Adrenal gland (tissue), 12 donors: Measurements from ENCODE around the gene NOP16. TPM values are rescaled to one million over a fixed set of nuclear protein-coding genes. Genes with fewer than 3 reads are reported as not detected.
A peak's percentile ranks its signal among the peaks of the same experiment; 100 is the strongest.

Experiments used
- DNase-seq, 7 donors: peaks; one replicate each; pipeline ENCODE4 v3.0.0-alpha.2; 2019 to 2020
- H3K27ac ChIP-seq, 5 donors: fragments of 200-600 bp; sonication (generic) in 4 of 5; 1 replicate in 3 of 5; 2 replicates in 2 of 5; pipeline versions ENCODE4 v1.5.1 to v1.8.0; 2016 to 2020; ENCODE audit warnings: mild to moderate bottlenecking in 1 of 5
- H3K27me3 ChIP-seq: fragments of 200-600 bp; 2 replicates; pipeline ENCODE4 v1.8.0; 2021
- H3K36me3 ChIP-seq, 2 donors: fragments of 200-600 bp; replicated peaks in 1 of 2; 1 replicate in 1 of 2; 2 replicates in 1 of 2; pipeline versions ENCODE4 v1.5.1 to v1.8.0; 2018 to 2022
- H3K4me1 ChIP-seq, 2 donors: fragments of 200-600 bp; replicated peaks in 1 of 2; 1 replicate in 1 of 2; 2 replicates in 1 of 2; pipeline versions ENCODE4 v1.5.1 to v1.8.0; 2018 to 2021
- H3K4me3 ChIP-seq, 4 donors: fragments of 200-600 bp; sonication (generic) in 3 of 4; one replicate each; pipeline ENCODE4 v1.5.1; 2016 to 2018
- H3K9me3 ChIP-seq, 3 donors: fragments of 200-600 bp; sonication (generic) in 1 of 3; replicated peaks in 1 of 3; 1 replicate in 2 of 3; 2 replicates in 1 of 3; pipeline versions ENCODE4 v1.5.1 to v1.8.0; 2016 to 2021
- POLR2A ChIP-seq, 2 donors: fragments of 450-650 bp; IDR thresholded peaks; one replicate each; pipeline ENCODE4 v1.6.1; 2017; ENCODE audit warnings: antibody characterized with exemption in 2 of 2, mild to moderate bottlenecking in 2 of 2, moderate library complexity in 1 of 2
- WGBS, 4 donors: extraction: QIAGEN DNeasy Blood & Tissue Kit in 2 of 4; methylation state at CpG; one replicate each; pipeline versions ENCODE4 v1.1.5 to v1.1.7; 2013 to 2017; 5-methylcytosine and 5-hydroxymethylcytosine counted together
- intact Hi-C, 2 donors: fragments of 100-400 bp; cut with DNase I; formaldehyde crosslinking; loops; one replicate each; pipeline versions ENCODE4 v1.14.1 to v1.15.0; 2022 to 2023
- polyA plus RNA-seq, 3 donors: library from polyadenylated mRNA; stranded (reverse); fragments of 200-250 nt in 2 of 3; fragments of 350-450 nt in 1 of 3; fragmentation: Illumina TruSeq in 1 of 3; extraction: RNeasy Lipid Tissue Mini Kit (QIAGEN cat#74804) in 1 of 3; gene quantifications; one replicate each; pipeline ENCODE4 v1.2.3, GENCODE V29; 2013 to 2014
- total RNA-seq, 9 donors: library from RNA; depleted of rRNA in 4 of 9; stranded (reverse); fragments of >200 nt in 4 of 9; fragments of 120-200 nt in 1 of 9; fragmentation: NEBNext Ultra II Directional in 1 of 9; extraction: Animal tissue kit (Norgen Biotek cat#: 25700) in 1 of 9; gene quantifications; one replicate each; pipeline versions ENCODE4 v1.1.0 to v1.2.4, GENCODE V29; 2013 to 2023
- TF ChIP-seq, protein P1 (sequence below), 6 experiments: fragments of 450-650 bp in 4 of 6; fragments of 200-600 bp in 2 of 6; sonication (generic) in 1 of 6; IDR thresholded peaks; 1 replicate in 5 of 6; 2 replicates in 1 of 6; pipeline versions ENCODE4 v1.5.1 to v1.8.0; 2016 to 2021; ENCODE audit warnings: antibody characterized with exemption in 6 of 6, mild to moderate bottlenecking in 2 of 6, moderate library complexity in 1 of 6
- donor health status: healthy with polysubstance abuse.
- donor health status: Bipolar disorder and iron deficiency.
- donor health status: DM: yes; HTN: yes; CAD: no.
- donor health status: DM: no; HTN: no; CAD: no.
- donor health status: DM: no; HTN: no; CAD: no.
- donor health status: DM: yes; HTN: yes; CAD: no.

Gene NOP16
- total and polyA plus RNA-seq, 12 donors: 6.2 to 62.1 (median 26.5) TPM

DNA sequence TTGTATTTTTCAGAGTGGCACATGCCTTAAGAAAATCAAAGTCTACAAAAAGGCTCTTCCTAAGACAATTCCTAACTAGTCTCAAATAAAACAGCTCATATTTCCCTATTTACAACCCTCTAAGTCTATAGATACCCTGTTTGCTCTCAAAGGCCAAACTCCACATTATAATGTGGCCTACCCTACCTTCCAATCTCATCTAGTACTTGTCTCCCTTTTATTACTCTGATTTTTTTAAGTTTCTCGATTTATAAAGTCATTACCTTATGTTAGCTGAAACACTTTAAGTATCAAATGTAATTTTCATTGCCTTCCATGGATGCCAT is 46.3 kb downstream of the NOP16 start:
- Histone ChIP-seq H3K4me3 (no peak overlapping the region), H3K4me1 (peaks cover 5 to 12% of the 10 kb centered on the region in 2 donors), H3K27ac (no peak overlapping the region), H3K9me3 (no peaks in the 10 kb centered on the region), H3K36me3 (peaks cover 5 to 57% of the 10 kb centered on the region in 2 donors), H3K27me3 (no peaks in the 10 kb centered on the region)
- no peak for DNase-seq
- intact Hi-C loops: no loop called here
- WGBS, 4 donors: 91 to 98% (median 95%) methylated on average over 1 of the region's 1 CpG
- TF ChIP-seq POLR2A (IDR thresholded peaks at IDR 0.05): no peak
- TF ChIP-seq, protein P1, sequence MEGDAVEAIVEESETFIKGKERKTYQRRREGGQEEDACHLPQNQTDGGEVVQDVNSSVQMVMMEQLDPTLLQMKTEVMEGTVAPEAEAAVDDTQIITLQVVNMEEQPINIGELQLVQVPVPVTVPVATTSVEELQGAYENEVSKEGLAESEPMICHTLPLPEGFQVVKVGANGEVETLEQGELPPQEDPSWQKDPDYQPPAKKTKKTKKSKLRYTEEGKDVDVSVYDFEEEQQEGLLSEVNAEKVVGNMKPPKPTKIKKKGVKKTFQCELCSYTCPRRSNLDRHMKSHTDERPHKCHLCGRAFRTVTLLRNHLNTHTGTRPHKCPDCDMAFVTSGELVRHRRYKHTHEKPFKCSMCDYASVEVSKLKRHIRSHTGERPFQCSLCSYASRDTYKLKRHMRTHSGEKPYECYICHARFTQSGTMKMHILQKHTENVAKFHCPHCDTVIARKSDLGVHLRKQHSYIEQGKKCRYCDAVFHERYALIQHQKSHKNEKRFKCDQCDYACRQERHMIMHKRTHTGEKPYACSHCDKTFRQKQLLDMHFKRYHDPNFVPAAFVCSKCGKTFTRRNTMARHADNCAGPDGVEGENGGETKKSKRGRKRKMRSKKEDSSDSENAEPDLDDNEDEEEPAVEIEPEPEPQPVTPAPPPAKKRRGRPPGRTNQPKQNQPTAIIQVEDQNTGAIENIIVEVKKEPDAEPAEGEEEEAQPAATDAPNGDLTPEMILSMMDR (IDR thresholded peaks at IDR 0.05): no peak

DNA sequence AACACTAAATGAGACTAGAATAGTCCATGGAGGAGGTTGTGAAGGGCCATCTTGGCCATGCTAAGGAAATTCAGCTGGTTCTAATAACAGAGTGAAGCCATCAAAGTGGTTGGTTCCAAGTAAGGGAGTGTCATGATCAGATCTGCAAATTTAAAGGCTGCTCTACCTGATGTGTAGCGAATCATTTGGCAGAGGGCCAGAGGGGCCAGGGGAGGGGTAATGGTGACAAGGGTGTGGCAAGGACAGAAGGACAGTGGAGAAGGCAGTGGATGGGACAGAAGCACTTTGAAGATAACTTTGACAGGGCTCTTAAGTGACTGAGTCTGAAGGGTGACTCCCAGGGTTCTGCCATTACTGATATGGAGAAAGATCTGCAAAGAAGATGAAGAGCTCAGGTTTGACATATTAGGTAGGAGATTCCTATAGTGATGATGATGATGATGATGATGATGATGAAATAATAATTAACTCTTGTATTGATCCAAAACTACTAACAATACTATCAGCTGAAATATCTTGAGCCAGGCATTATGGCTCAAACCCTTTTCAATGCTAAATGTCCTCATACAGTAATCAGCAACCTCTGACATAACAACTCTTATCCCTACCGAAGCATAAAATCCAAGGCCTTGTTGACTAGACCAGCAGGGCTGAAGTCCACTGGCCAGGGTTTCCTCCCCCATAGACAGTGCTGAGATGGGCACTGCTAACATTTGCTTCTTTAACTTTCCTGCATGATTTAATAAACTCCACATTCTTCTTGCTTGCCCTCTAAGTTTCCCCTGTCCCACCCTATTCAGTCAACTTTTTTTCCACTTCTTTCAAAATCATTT is 46.9 kb downstream of the NOP16 start:
- WGBS, 4 donors: 58 to 90% (median 82%) methylated on average over 2 of the region's 2 CpGs
- Histone ChIP-seq H3K27ac (no peak overlapping the region), H3K36me3 (peaks cover 5 to 57% of the 10 kb centered on the region in 2 donors)

DNA sequence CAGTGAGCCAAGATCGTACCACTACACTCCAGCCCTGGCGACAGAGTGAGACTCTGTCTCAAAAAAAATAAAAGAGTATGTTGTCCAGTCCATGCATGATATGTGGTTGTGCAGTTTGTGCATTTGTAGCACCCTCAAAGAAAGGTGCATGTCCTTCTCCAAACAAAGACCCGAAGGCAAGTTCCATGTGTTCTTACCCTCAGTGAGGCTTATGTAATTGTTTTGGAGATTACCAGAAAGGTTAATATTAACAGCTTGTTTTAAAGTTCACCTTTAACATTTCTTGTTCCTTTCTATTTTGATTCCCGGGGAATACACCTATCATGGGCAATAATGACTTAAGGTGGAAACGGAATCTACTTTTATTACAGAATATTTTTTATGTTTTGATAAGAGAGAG is 49.1 kb downstream of the NOP16 start:
- no peak for TF ChIP-seq POLR2A (IDR thresholded peaks at IDR 0.05)
- TF ChIP-seq, protein P1 (IDR thresholded peaks at IDR 0.05): no peak
- Histone ChIP-seq H3K4me3 (no peak overlapping the region), H3K36me3 (peaks cover 5 to 39% of the 10 kb centered on the region in 2 donors), H3K27me3 (no peaks in the 10 kb centered on the region), H3K27ac (no peak overlapping the region), H3K4me1 (peaks cover 5 to 12% of the 10 kb centered on the region in 2 donors), H3K9me3 (no peaks in the 10 kb centered on the region)
- intact Hi-C loops: no loop called here
- DNase-seq: no peak
- 93 to 97% (median 95%) methylated on average over 5 of the region's 5 CpGs for WGBS, 4 donors

More for the DNA sequence above, 46.9 kb downstream of the NOP16 start:
- no peaks in the 10 kb centered on the region for H3K9me3 ChIP-seq
- no peaks in the 10 kb centered on the region for H3K27me3 ChIP-seq
- no peak overlapping the region for H3K4me3 ChIP-seq
- peaks cover 5 to 12% of the 10 kb centered on the region in 2 donors for H3K4me1 ChIP-seq
- TF ChIP-seq, protein P1 (IDR thresholded peaks at IDR 0.05): no peak
- TF ChIP-seq POLR2A (IDR thresholded peaks at IDR 0.05): no peak
- no peak for DNase-seq
- intact Hi-C loops: no loop called here

DNA sequence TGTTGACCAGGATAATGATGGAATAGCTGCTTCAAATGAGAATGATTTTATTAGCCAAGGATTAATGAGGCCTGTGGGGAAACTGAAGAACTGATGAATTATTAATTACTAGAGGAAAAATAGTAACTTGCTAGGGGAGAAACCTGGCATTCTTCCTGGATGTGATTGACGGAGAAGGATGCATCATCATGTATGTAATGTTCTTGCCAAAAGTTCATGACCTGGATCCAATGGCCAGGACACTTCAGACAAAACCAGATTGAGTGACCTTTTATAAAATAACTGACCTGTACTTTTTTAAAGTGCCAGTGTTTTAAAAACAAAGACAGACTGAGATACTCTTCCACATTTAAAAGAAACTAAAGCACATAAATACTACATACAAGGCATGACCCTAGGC is 50.5 kb downstream of the NOP16 start:
- WGBS, 4 donors: 17 to 30% (median 23%) methylated on average over 1 of the region's 1 CpG
- TF ChIP-seq, protein P1 (IDR thresholded peaks at IDR 0.05): no peak
- no peak for TF ChIP-seq POLR2A (IDR thresholded peaks at IDR 0.05)
- DNase-seq: peak in 3 of 7 donors; percentile 49 to 70 (median 53)
- Histone ChIP-seq H3K4me3 (no peak overlapping the region), H3K27ac (peak overlapping the region in 2 of 5 donors; percentile 16 to 38), H3K9me3 (no peaks in the 10 kb centered on the region), H3K4me1 (peaks cover 5 to 12% of the 10 kb centered on the region in 2 donors), H3K27me3 (no peaks in the 10 kb centered on the region), H3K36me3 (peaks cover 5 to 38% of the 10 kb centered on the region in 2 donors)
- intact Hi-C loops: no loop called here
